SK-N-SH (cell line): ENCODE data around the gene RNF223.

Experiments
- EZH2phosphoT487 ChIP-seq: fragments of 200-600 bp; sonication (generic); IDR thresholded peaks from 2 replicates; pipeline ENCODE4 v1.6.1; 2017; ENCODE audit warnings: low read depth, mixed run types, mild to moderate bottlenecking, antibody characterized with exemption, moderate library complexity, borderline replicate concordance
- POLR2AphosphoS5 ChIP-seq: IDR thresholded peaks from 2 replicates; pipeline ENCODE4 v1.6.1; 2012; ENCODE audit warnings: low read depth, low read length
- RAD21 ChIP-seq: IDR thresholded peaks from 2 replicates; pipeline ENCODE4 v1.6.1; 2012; ENCODE audit warnings: mild to moderate bottlenecking, low read length
- RXRA ChIP-seq: IDR thresholded peaks from 2 replicates; pipeline ENCODE4 v1.4.0; 2012; ENCODE audit warnings: low read depth, mild to moderate bottlenecking, borderline replicate concordance
- YY1 ChIP-seq: IDR thresholded peaks from 2 replicates; pipeline ENCODE4 v1.4.0; 2012; ENCODE audit warnings: low read depth, mild to moderate bottlenecking
- TF ChIP-seq, protein P1 (sequence below): fragments of 200-600 bp; sonication (generic); IDR thresholded peaks from 2 replicates; pipeline ENCODE4 v1.6.1; 2017; ENCODE audit warnings: antibody characterized with exemption, mild to moderate bottlenecking, moderate library complexity
- TF ChIP-seq, protein P2 (sequence below): fragments of 150-350 bp; IDR thresholded peaks from 2 replicates; pipeline ENCODE4 v1.6.1; 2016; ENCODE audit warnings: mild to moderate bottlenecking, low read depth, low read length
- TF ChIP-seq, protein P3 (sequence below): IDR thresholded peaks from 2 replicates; pipeline ENCODE4 v1.4.0; 2012; ENCODE audit warnings: low read depth
- TF ChIP-seq, protein P4 (sequence below): IDR thresholded peaks from 2 replicates; pipeline ENCODE4 v1.4.0; 2012; ENCODE audit warnings: low read depth, borderline replicate concordance
- TF ChIP-seq, protein P5 (sequence below): fragments of 150-350 bp; IDR thresholded peaks from 2 replicates; pipeline ENCODE4 v1.6.1; 2017; ENCODE audit warnings: antibody characterized with exemption, low read length, low read depth, borderline replicate concordance

DNA sequence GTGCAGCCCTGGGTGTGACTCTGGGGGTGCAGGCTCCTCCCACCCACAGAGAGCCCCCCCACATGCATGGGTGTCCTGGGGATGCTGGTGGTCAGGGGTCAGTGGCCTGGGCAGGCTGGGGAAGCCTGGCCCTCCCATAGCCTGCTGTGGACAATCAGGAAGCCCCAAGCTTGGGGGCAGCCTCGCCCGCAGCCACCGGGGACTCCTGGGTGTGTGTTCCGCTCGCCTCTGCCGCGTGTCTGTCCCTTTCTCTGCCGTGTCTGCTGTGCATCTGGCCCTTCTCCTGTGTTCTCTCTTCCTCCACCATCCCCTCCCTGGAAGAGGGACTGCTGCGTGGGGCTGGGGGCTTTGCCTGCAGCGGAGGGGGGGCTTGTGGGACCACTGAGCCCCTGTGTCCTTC, 31.3 kb downstream of the RNF223 start:
- TF ChIP-seq, protein P1, sequence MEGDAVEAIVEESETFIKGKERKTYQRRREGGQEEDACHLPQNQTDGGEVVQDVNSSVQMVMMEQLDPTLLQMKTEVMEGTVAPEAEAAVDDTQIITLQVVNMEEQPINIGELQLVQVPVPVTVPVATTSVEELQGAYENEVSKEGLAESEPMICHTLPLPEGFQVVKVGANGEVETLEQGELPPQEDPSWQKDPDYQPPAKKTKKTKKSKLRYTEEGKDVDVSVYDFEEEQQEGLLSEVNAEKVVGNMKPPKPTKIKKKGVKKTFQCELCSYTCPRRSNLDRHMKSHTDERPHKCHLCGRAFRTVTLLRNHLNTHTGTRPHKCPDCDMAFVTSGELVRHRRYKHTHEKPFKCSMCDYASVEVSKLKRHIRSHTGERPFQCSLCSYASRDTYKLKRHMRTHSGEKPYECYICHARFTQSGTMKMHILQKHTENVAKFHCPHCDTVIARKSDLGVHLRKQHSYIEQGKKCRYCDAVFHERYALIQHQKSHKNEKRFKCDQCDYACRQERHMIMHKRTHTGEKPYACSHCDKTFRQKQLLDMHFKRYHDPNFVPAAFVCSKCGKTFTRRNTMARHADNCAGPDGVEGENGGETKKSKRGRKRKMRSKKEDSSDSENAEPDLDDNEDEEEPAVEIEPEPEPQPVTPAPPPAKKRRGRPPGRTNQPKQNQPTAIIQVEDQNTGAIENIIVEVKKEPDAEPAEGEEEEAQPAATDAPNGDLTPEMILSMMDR, result no peak
- TF ChIP-seq POLR2AphosphoS5 (no peak), RXRA (no peak), YY1 (no peak), RAD21 (no peak), EZH2phosphoT487 (no peak)
- TF ChIP-seq, protein P2, sequence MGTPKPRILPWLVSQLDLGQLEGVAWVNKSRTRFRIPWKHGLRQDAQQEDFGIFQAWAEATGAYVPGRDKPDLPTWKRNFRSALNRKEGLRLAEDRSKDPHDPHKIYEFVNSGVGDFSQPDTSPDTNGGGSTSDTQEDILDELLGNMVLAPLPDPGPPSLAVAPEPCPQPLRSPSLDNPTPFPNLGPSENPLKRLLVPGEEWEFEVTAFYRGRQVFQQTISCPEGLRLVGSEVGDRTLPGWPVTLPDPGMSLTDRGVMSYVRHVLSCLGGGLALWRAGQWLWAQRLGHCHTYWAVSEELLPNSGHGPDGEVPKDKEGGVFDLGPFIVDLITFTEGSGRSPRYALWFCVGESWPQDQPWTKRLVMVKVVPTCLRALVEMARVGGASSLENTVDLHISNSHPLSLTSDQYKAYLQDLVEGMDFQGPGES, result no peak
- TF ChIP-seq, protein P3, sequence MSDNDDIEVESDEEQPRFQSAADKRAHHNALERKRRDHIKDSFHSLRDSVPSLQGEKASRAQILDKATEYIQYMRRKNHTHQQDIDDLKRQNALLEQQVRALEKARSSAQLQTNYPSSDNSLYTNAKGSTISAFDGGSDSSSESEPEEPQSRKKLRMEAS, result no peak
- TF ChIP-seq, protein P4, sequence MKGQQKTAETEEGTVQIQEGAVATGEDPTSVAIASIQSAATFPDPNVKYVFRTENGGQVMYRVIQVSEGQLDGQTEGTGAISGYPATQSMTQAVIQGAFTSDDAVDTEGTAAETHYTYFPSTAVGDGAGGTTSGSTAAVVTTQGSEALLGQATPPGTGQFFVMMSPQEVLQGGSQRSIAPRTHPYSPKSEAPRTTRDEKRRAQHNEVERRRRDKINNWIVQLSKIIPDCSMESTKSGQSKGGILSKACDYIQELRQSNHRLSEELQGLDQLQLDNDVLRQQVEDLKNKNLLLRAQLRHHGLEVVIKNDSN, result no peak
- TF ChIP-seq, protein P5, sequence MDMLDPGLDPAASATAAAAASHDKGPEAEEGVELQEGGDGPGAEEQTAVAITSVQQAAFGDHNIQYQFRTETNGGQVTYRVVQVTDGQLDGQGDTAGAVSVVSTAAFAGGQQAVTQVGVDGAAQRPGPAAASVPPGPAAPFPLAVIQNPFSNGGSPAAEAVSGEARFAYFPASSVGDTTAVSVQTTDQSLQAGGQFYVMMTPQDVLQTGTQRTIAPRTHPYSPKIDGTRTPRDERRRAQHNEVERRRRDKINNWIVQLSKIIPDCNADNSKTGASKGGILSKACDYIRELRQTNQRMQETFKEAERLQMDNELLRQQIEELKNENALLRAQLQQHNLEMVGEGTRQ, result no peak
